Osteoblast (primary cell): Measurements from ENCODE around the gene SPACA6. TPM values are rescaled to one million over a fixed set of nuclear protein-coding genes. Genes with fewer than 3 reads are reported as not detected.
"Not testable (repeated sequence)": the region's sequence is repeated elsewhere in the genome, so short reads cannot be mapped to it uniquely, and the experiment has no call there.

Experiments
- DNase-seq: peaks from one replicate; pipeline ENCODE4 v3.0.0; 2011; ENCODE audit warnings: low spot score, mixed read lengths; ENCODE audit not compliant: insufficient read length; ENCODE audit errors: missing footprints
- H2AFZ ChIP-seq: 2 replicates; pipeline ENCODE4 v1.6.0; 2011; ENCODE audit warnings: mild to moderate bottlenecking, low read length
- H3K27ac ChIP-seq: 2 replicates; pipeline ENCODE4 v1.5.1; 2011; ENCODE audit warnings: mild to moderate bottlenecking, low read depth, low read length, moderate library complexity
- H3K27me3 ChIP-seq: 2 replicates; pipeline ENCODE4 v1.6.0; 2012; ENCODE audit warnings: mild to moderate bottlenecking, control low read depth, inconsistent platforms, low read length, moderate library complexity; ENCODE audit not compliant: insufficient read depth
- H3K36me3 ChIP-seq: 2 replicates; pipeline ENCODE4 v1.5.1; 2011; ENCODE audit warnings: mild to moderate bottlenecking, low read length, control low read depth, moderate library complexity; ENCODE audit not compliant: insufficient read depth
- H3K4me1 ChIP-seq: 2 replicates; pipeline ENCODE4 v1.5.1; 2011; ENCODE audit warnings: mild to moderate bottlenecking, low read length, control low read depth, moderate library complexity; ENCODE audit not compliant: insufficient read depth
- H3K4me2 ChIP-seq: 2 replicates; pipeline ENCODE4 v1.6.0; 2011; ENCODE audit warnings: mild to moderate bottlenecking, low read length; ENCODE audit not compliant: insufficient read depth
- H3K4me3 ChIP-seq: fragments of 200-600 bp; sonication (generic); 3 replicates; pipeline ENCODE4 v1.5.1; 2012; ENCODE audit warnings: mild to moderate bottlenecking, low read length, inconsistent platforms; ENCODE audit not compliant: insufficient read depth
- H3K79me2 ChIP-seq: 2 replicates; pipeline ENCODE4 v1.6.0; 2012; ENCODE audit warnings: mild to moderate bottlenecking, low read length, control low read depth, inconsistent platforms; ENCODE audit not compliant: insufficient read depth
- H3K9me3 ChIP-seq: 2 replicates; pipeline ENCODE4 v1.5.1; 2011; ENCODE audit warnings: low read depth, low read length, control low read depth
- H4K20me1 ChIP-seq: 2 replicates; pipeline ENCODE4 v1.6.0; 2012; ENCODE audit warnings: mild to moderate bottlenecking, low read length, control low read depth; ENCODE audit not compliant: insufficient read depth
- CTCF ChIP-seq: IDR thresholded peaks from 2 replicates; pipeline ENCODE4 v1.5.1; 2011; ENCODE audit warnings: mild to moderate bottlenecking, low read depth, low read length, moderate library complexity; ENCODE audit errors: extremely low read depth
- total RNA-seq: library from RNA; depleted of rRNA; stranded (reverse); fragments of >200 nt; gene quantifications from 2 replicates; pipeline ENCODE4 v1.2.3, GENCODE V29; 2012

Gene SPACA6
- total RNA-seq, 1 donor = 12.7 TPM

GRCh38 chr19:51668216-51668615 lies 24.9 kb upstream of the SPACA6 start:
- no peak for DNase-seq
- Histone ChIP-seq H3K9me3 (no peaks in the 10 kb centered on the region), H3K4me3 (no peak overlapping the region), H3K27ac (no peak overlapping the region), H3K27me3 (no peaks in the 10 kb centered on the region), H3K4me2 (no peak overlapping the region), H3K36me3 (no peaks in the 10 kb centered on the region), H3K4me1 (no peaks in the 10 kb centered on the region), H2AFZ (no peak overlapping the region), H4K20me1 (no peaks in the 10 kb centered on the region), H3K79me2 (no peaks in the 10 kb centered on the region)
- no peak for TF ChIP-seq CTCF

GRCh38 chr19:51675911-51676565 lies 17.1 kb upstream of the SPACA6 start:
- H3K36me3 ChIP-seq = not testable (repeated sequence)

GRCh38 chr19:51676566-51677083 lies 16.5 kb upstream of the SPACA6 start:
- H3K27me3 ChIP-seq = peaks cover 7% of the 10 kb centered on the region
- no peak overlapping the region for H3K4me2 ChIP-seq
- H3K79me2 ChIP-seq = no peaks in the 10 kb centered on the region
- no peaks in the 10 kb centered on the region for H3K4me1 ChIP-seq
- no peak overlapping the region for H3K4me3 ChIP-seq
- no peak for DNase-seq
- H4K20me1 ChIP-seq = no peaks in the 10 kb centered on the region
- no peaks in the 10 kb centered on the region for H3K9me3 ChIP-seq
- H3K27ac ChIP-seq = no peak overlapping the region
- no peak for TF ChIP-seq CTCF
- no peak overlapping the region for H2AFZ ChIP-seq
- no peaks in the 10 kb centered on the region for H3K36me3 ChIP-seq

More at GRCh38 chr19:51675911-51676565, 17.1 kb upstream of the SPACA6 start:
- H4K20me1 ChIP-seq, H3K4me2 ChIP-seq, H3K4me1 ChIP-seq, H3K9me3 ChIP-seq, H3K27me3 ChIP-seq, H3K4me3 ChIP-seq, DNase-seq, H3K27ac ChIP-seq, H3K79me2 ChIP-seq, H2AFZ ChIP-seq: not testable (repeated sequence)
- TF ChIP-seq CTCF = peak; percentile 56

- no peak overlapping the region for H3K4me2 ChIP-seq
- H3K4me1 ChIP-seq = no peaks in the 10 kb centered on the region
- no peak overlapping the region for H3K4me3 ChIP-seq
- H3K27me3 ChIP-seq = peaks cover 7% of the 10 kb centered on the region
- H4K20me1 ChIP-seq = no peaks in the 10 kb centered on the region
- no peak overlapping the region for H3K27ac ChIP-seq
- H3K79me2 ChIP-seq = no peaks in the 10 kb centered on the region
- DNase-seq = no peak
- no peak for TF ChIP-seq CTCF
- H3K36me3 ChIP-seq = no peaks in the 10 kb centered on the region
- no peaks in the 10 kb centered on the region for H3K9me3 ChIP-seq
- no peak overlapping the region for H2AFZ ChIP-seq
Measured at GRCh38 chr19:51680474-51680873, 12.7 kb upstream of the SPACA6 start.
